Osteoblast (primary cell): Measurements from ENCODE around the gene PTPRD. TPM values are rescaled to one million over a fixed set of nuclear protein-coding genes. Genes with fewer than 3 reads are reported as not detected.

Experiments used
- DNase-seq: peaks from one replicate; pipeline ENCODE4 v3.0.0; 2011; ENCODE audit warnings: low spot score, mixed read lengths; ENCODE audit not compliant: insufficient read length; ENCODE audit errors: missing footprints
- H2AFZ ChIP-seq: 2 replicates; pipeline ENCODE4 v1.6.0; 2011; ENCODE audit warnings: mild to moderate bottlenecking, low read length
- H3K27ac ChIP-seq: 2 replicates; pipeline ENCODE4 v1.5.1; 2011; ENCODE audit warnings: mild to moderate bottlenecking, low read depth, low read length, moderate library complexity
- H3K27me3 ChIP-seq: 2 replicates; pipeline ENCODE4 v1.6.0; 2012; ENCODE audit warnings: mild to moderate bottlenecking, control low read depth, inconsistent platforms, low read length, moderate library complexity; ENCODE audit not compliant: insufficient read depth
- H3K36me3 ChIP-seq: 2 replicates; pipeline ENCODE4 v1.5.1; 2011; ENCODE audit warnings: mild to moderate bottlenecking, low read length, control low read depth, moderate library complexity; ENCODE audit not compliant: insufficient read depth
- H3K4me1 ChIP-seq: 2 replicates; pipeline ENCODE4 v1.5.1; 2011; ENCODE audit warnings: mild to moderate bottlenecking, low read length, control low read depth, moderate library complexity; ENCODE audit not compliant: insufficient read depth
- H3K4me2 ChIP-seq: 2 replicates; pipeline ENCODE4 v1.6.0; 2011; ENCODE audit warnings: mild to moderate bottlenecking, low read length; ENCODE audit not compliant: insufficient read depth
- H3K4me3 ChIP-seq: fragments of 200-600 bp; sonication (generic); 3 replicates; pipeline ENCODE4 v1.5.1; 2012; ENCODE audit warnings: mild to moderate bottlenecking, low read length, inconsistent platforms; ENCODE audit not compliant: insufficient read depth
- H3K79me2 ChIP-seq: 2 replicates; pipeline ENCODE4 v1.6.0; 2012; ENCODE audit warnings: mild to moderate bottlenecking, low read length, control low read depth, inconsistent platforms; ENCODE audit not compliant: insufficient read depth
- H3K9me3 ChIP-seq: 2 replicates; pipeline ENCODE4 v1.5.1; 2011; ENCODE audit warnings: low read depth, low read length, control low read depth
- H4K20me1 ChIP-seq: 2 replicates; pipeline ENCODE4 v1.6.0; 2012; ENCODE audit warnings: mild to moderate bottlenecking, low read length, control low read depth; ENCODE audit not compliant: insufficient read depth
- CTCF ChIP-seq: IDR thresholded peaks from 2 replicates; pipeline ENCODE4 v1.5.1; 2011; ENCODE audit warnings: mild to moderate bottlenecking, low read depth, low read length, moderate library complexity; ENCODE audit errors: extremely low read depth
- total RNA-seq: library from RNA; depleted of rRNA; stranded (reverse); fragments of >200 nt; gene quantifications from 2 replicates; pipeline ENCODE4 v1.2.3, GENCODE V29; 2012

PTPRD gene
- total RNA-seq, 1 donor, result 23.9 TPM

- H3K4me3 ChIP-seq, result no peak overlapping the region
- no peak for TF ChIP-seq CTCF
- H3K27me3 ChIP-seq, result no peaks in the 10 kb centered on the region
- no peaks in the 10 kb centered on the region for H3K36me3 ChIP-seq
- H2AFZ ChIP-seq, result no peak overlapping the region
- no peak overlapping the region for H3K4me2 ChIP-seq
- H3K27ac ChIP-seq, result no peak overlapping the region
- no peaks in the 10 kb centered on the region for H4K20me1 ChIP-seq
- no peak for DNase-seq
- no peaks in the 10 kb centered on the region for H3K4me1 ChIP-seq
- no peaks in the 10 kb centered on the region for H3K79me2 ChIP-seq
- H3K9me3 ChIP-seq, result no peaks in the 10 kb centered on the region
Measured at GRCh38 chr9:9764821-9765220, 848.0 kb downstream of the PTPRD start.

DNA sequence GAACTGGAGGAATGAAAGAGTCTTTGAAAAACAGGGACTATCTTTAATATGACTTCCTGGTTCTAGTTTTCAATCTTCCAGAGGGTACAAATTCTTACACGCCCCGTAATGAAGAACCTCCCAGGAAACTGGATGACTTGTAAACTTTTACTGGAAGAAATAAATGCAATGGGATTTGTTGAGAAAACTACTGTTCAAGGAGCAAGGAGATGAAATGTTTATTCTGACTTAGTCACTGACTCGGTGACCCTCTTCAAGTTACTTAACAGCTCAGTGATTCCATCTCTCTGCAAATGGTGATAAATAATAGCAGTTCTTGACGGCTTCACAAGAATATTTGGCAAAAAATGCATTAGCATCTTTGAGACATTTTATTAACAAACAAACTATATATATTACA, 858.6 kb downstream of the PTPRD start:
- Histone ChIP-seq H3K4me3 (no peak overlapping the region), H4K20me1 (no peaks in the 10 kb centered on the region), H3K27ac (no peak overlapping the region), H3K79me2 (no peaks in the 10 kb centered on the region), H3K4me2 (no peak overlapping the region), H3K27me3 (no peaks in the 10 kb centered on the region), H3K36me3 (no peaks in the 10 kb centered on the region), H3K4me1 (no peaks in the 10 kb centered on the region), H3K9me3 (peaks cover 2% of the 10 kb centered on the region), H2AFZ (no peak overlapping the region)
- DNase-seq, result no peak
- no peak for TF ChIP-seq CTCF

DNA sequence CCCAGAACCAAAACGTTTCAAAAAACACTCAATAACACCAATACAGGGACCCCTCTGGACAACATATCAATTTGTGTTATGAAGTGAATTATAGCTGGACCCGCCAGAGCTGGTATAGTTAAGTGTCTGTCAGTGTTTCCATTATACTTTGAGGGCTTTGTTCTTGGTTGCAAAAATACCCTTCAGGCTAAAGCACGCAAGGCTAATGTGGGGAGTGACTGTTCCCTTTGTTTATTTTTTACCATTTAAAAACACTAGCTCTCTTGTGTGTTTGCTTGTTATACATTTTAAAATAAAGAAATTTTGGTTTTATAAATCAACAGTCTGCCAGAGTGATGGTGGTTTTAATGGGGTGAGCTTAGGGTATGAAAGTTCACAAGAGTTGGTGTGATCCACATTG, 859.5 kb downstream of the PTPRD start:
- no peak for TF ChIP-seq CTCF
- Histone ChIP-seq H3K27me3 (no peaks in the 10 kb centered on the region), H4K20me1 (no peaks in the 10 kb centered on the region), H3K4me2 (no peak overlapping the region), H3K27ac (no peak overlapping the region), H3K4me3 (no peak overlapping the region), H3K9me3 (peaks cover 2% of the 10 kb centered on the region), H2AFZ (no peak overlapping the region), H3K36me3 (no peaks in the 10 kb centered on the region), H3K4me1 (no peaks in the 10 kb centered on the region), H3K79me2 (no peaks in the 10 kb centered on the region)
- no peak for DNase-seq

GRCh38 chr9:9752722-9753121, 860.1 kb downstream of the PTPRD start:
- H3K9me3 ChIP-seq, result peaks cover 2% of the 10 kb centered on the region
- no peak overlapping the region for H3K4me2 ChIP-seq
- no peak for DNase-seq
- H3K4me3 ChIP-seq, result no peak overlapping the region
- no peaks in the 10 kb centered on the region for H3K27me3 ChIP-seq
- no peak overlapping the region for H2AFZ ChIP-seq
- no peaks in the 10 kb centered on the region for H3K36me3 ChIP-seq
- no peaks in the 10 kb centered on the region for H3K4me1 ChIP-seq
- H3K27ac ChIP-seq, result no peak overlapping the region
- H4K20me1 ChIP-seq, result no peaks in the 10 kb centered on the region
- H3K79me2 ChIP-seq, result no peaks in the 10 kb centered on the region
- TF ChIP-seq CTCF, result no peak
